ENCODE results near the gene PKD1.

PKD1 gene

DNA sequence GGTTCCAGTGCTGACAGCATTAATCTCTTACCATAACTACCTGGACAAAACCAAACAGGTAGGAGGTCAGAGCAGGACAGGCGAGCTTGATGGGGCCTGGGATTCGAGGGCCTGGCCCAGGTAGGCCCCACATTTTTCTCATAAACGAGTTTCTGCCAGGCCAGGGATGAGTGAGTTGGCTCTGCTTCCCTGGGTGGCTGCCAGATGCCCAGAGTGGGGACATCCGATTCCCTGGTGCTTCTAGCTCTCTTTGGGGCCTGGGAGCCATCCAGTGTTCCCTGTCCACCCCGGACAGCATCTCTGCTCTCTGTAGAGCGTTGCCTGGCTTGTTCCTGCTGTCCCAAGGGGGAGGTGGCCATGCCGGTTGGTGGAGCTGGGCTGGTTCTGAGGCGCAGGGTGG lies 62.8 kb downstream of the PKD1 start:
- no peaks in the 10 kb centered on the region for H3K27me3 ChIP-seq (ENCODE audit: control insufficient read depth in 1 of 2, insufficient read depth in 1 of 2, low read length in 2 of 2)
- H3K79me1 ChIP-seq (replicated peaks; ENCODE audit: low read length, poor library complexity, severe bottlenecking) = peaks cover 29% of the 10 kb centered on the region
- H2AK5ac ChIP-seq (ENCODE audit: low read length, severe bottlenecking) = no peak overlapping the region
- H3K4me2 ChIP-seq (ENCODE audit: low read length, poor library complexity, severe bottlenecking) = no peak overlapping the region
- no peak overlapping the region for H2BK15ac ChIP-seq (ENCODE audit: low read depth, poor library complexity, severe bottlenecking)
- no peak overlapping the region for H2BK12ac ChIP-seq (ENCODE audit: low read length in 2 of 2)
- no peak overlapping the region for H4K8ac ChIP-seq (ENCODE audit: low read length)
- no peak overlapping the region for H2BK120ac ChIP-seq (ENCODE audit: low read depth, low read length)
- no peak overlapping the region for H2BK5ac ChIP-seq (ENCODE audit: low read depth, low read length, poor library complexity, severe bottlenecking)
- no peak overlapping the region for H2AFZ ChIP-seq (ENCODE audit: low read depth, low read length)
- no peak overlapping the region for H3K9ac ChIP-seq (ENCODE audit: low read length)
- no peak for DNase-seq
- no peaks in the 10 kb centered on the region for H3K9me3 ChIP-seq (ENCODE audit: control insufficient read depth, low read length)
- no peak overlapping the region for H3K4me3 ChIP-seq (ENCODE audit: insufficient read depth in 1 of 2, low read depth in 1 of 2, low read length in 2 of 2)
- peaks cover 69 to 89% of the 10 kb centered on the region in 2 experiments for H3K36me3 ChIP-seq (ENCODE audit: control insufficient read depth in 1 of 2, insufficient read depth in 2 of 2, low read depth in 1 of 2, low read length in 2 of 2)
- no peak overlapping the region for H3K14ac ChIP-seq (ENCODE audit: low read length in 2 of 2)
- peaks cover 2% of the 10 kb centered on the region for H3K4me1 ChIP-seq (ENCODE audit: control insufficient read depth, insufficient read depth, low read depth, low read length)
- no peak overlapping the region for H4K91ac ChIP-seq (ENCODE audit: low read length)
- no peak overlapping the region for H3K23ac ChIP-seq (ENCODE audit: low read length in 2 of 2)
- no peak overlapping the region for H3K4ac ChIP-seq (ENCODE audit: low read depth in 1 of 2, low read length in 2 of 2)
- H3K18ac ChIP-seq (ENCODE audit: low read depth in 1 of 2, low read length in 2 of 2) = no peak overlapping the region
- no peak overlapping the region for H3K27ac ChIP-seq (ENCODE audit: low read length, poor library complexity, severe bottlenecking)
- 94% methylated on average over 8 of the region's 8 CpGs for WGBS

DNA sequence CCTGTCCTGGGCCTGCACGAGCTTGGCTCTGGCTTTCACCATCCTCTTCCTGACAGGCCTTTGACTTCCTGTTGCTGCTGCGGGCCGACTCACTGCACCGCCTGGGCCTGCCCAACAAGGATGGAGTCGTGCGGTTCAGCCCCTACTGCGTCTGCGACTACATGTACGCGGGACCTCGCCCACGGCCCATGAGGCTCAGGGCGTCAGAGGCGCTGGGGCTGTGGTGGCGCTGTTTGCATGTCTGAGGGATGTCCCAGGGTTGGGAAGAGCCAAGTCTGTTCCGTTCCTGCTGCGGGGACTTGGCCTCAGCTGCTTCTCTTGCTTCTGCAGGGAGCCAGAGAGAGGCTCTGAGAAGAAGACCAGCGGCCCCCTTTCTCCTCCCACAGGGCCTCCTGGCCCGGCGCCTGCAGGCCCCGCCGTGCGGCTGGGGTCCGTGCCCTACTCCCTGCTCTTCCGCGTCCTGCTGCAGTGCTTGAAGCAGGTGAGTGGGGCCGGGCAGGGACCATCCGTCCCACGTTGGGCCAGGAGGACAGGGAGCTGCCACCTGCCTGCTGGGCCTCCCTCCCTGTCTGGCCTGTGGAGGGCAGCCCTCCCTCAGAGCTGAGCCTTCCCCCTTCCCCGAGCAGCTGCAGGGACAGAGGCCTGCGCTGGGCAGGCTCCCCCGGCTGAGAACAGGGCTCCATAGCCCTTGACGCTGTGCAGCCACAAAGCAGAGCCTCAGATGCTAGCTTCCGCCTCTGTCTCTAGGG lies 64.1 kb downstream of the PKD1 start:
- Histone ChIP-seq H3K27me3 (ENCODE audit: control insufficient read depth in 1 of 2, insufficient read depth in 1 of 2, low read length in 2 of 2) (no peaks in the 10 kb centered on the region), H2BK5ac (ENCODE audit: low read depth, low read length, poor library complexity, severe bottlenecking) (no peak overlapping the region), H3K18ac (ENCODE audit: low read depth in 1 of 2, low read length in 2 of 2) (no peak overlapping the region), H3K79me1 (replicated peaks; ENCODE audit: low read length, poor library complexity, severe bottlenecking) (peaks cover 23% of the 10 kb centered on the region), H4K8ac (ENCODE audit: low read length) (no peak overlapping the region), H3K4me3 (ENCODE audit: insufficient read depth in 1 of 2, low read depth in 1 of 2, low read length in 2 of 2) (no peak overlapping the region), H3K4me2 (ENCODE audit: low read length, poor library complexity, severe bottlenecking) (no peak overlapping the region), H3K4me1 (ENCODE audit: control insufficient read depth, insufficient read depth, low read depth, low read length) (peaks cover 2% of the 10 kb centered on the region), H2AK5ac (ENCODE audit: low read length, severe bottlenecking) (no peak overlapping the region), H2AFZ (ENCODE audit: low read depth, low read length) (no peak overlapping the region), H4K91ac (ENCODE audit: low read length) (no peak overlapping the region), H2BK15ac (ENCODE audit: low read depth, poor library complexity, severe bottlenecking) (no peak overlapping the region), H3K36me3 (ENCODE audit: control insufficient read depth in 1 of 2, insufficient read depth in 2 of 2, low read depth in 1 of 2, low read length in 2 of 2) (peaks cover 79 to 88% of the 10 kb centered on the region in 2 experiments), H3K27ac (ENCODE audit: low read length, poor library complexity, severe bottlenecking) (no peak overlapping the region), H3K14ac (ENCODE audit: low read length in 2 of 2) (no peak overlapping the region), H3K9me3 (ENCODE audit: control insufficient read depth, low read length) (no peaks in the 10 kb centered on the region), H3K23ac (ENCODE audit: low read length in 2 of 2) (no peak overlapping the region), H3K4ac (ENCODE audit: low read depth in 1 of 2, low read length in 2 of 2) (no peak overlapping the region), H2BK12ac (ENCODE audit: low read length in 2 of 2) (no peak overlapping the region), H2BK120ac (ENCODE audit: low read depth, low read length) (no peak overlapping the region), H3K9ac (ENCODE audit: low read length) (no peak overlapping the region)
- DNase-seq = no peak
- WGBS = 91% methylated on average over 34 of the region's 34 CpGs

DNA sequence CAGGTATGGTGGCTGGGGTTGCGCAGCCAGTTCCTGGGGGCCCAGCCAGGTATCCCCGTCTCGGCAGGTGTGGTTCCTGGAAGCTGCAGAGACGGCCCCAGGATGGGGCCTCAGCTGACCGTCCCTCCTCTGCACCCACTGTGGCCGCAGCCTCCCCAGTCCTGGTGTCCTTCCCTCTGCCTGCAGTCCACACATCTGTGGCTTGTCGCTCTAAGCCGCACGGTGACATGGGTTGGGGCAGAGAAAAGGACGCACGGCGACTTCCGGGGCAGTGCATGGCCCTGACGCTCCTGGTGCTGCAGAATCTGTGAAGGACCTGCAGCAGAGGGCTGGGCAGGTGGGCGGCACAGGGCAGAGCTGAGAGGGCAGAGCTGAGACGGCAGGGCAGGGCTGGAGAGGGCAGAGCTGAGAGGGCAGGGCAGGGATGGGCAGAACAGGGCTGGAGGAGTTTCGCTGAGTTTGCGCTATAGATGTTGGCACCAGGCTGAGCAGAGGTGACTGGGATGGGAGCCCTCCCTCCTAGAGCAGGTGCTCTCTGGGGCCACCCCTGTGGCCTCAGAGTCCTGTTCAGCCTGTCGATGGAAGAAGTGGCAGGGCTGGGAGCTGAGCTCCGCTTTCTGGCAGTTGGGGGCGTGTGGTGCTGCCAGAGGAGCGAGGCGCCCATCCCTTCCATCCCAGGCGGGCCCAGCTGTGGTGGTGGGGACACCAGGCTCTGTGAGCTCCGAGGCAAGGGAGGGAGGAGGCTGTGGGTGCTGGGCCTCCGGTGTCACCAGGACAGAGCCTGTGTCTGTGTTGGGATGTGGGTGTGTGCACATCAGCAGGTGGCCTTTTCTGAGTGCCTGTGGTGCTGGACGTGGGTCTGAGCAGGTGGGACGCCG lies 64.9 kb downstream of the PKD1 start:
- peaks cover 2% of the 10 kb centered on the region for H3K4me1 ChIP-seq (ENCODE audit: control insufficient read depth, insufficient read depth, low read depth, low read length)
- WGBS = 95% methylated on average over 29 of the region's 29 CpGs
- no peak overlapping the region for H3K18ac ChIP-seq (ENCODE audit: low read depth in 1 of 2, low read length in 2 of 2)
- peaks cover 79 to 88% of the 10 kb centered on the region in 2 experiments for H3K36me3 ChIP-seq (ENCODE audit: control insufficient read depth in 1 of 2, insufficient read depth in 2 of 2, low read depth in 1 of 2, low read length in 2 of 2)
- H2BK12ac ChIP-seq (ENCODE audit: low read length in 2 of 2) = no peak overlapping the region
- H3K4me3 ChIP-seq (ENCODE audit: insufficient read depth in 1 of 2, low read depth in 1 of 2, low read length in 2 of 2) = no peak overlapping the region
- H4K91ac ChIP-seq (ENCODE audit: low read length) = peak overlapping the region; percentile 22
- no peak overlapping the region for H2BK120ac ChIP-seq (ENCODE audit: low read depth, low read length)
- H2BK5ac ChIP-seq (ENCODE audit: low read depth, low read length, poor library complexity, severe bottlenecking) = no peak overlapping the region
- no peak overlapping the region for H3K14ac ChIP-seq (ENCODE audit: low read length in 2 of 2)
- H4K8ac ChIP-seq (ENCODE audit: low read length) = no peak overlapping the region
- no peak overlapping the region for H3K23ac ChIP-seq (ENCODE audit: low read length in 2 of 2)
- no peaks in the 10 kb centered on the region for H3K9me3 ChIP-seq (ENCODE audit: control insufficient read depth, low read length)
- H2BK15ac ChIP-seq (ENCODE audit: low read depth, poor library complexity, severe bottlenecking) = no peak overlapping the region
- H3K9ac ChIP-seq (ENCODE audit: low read length) = no peak overlapping the region
- peaks cover 22% of the 10 kb centered on the region for H3K79me1 ChIP-seq (replicated peaks; ENCODE audit: low read length, poor library complexity, severe bottlenecking)
- no peak overlapping the region for H3K4me2 ChIP-seq (ENCODE audit: low read length, poor library complexity, severe bottlenecking)
- no peak overlapping the region for H2AFZ ChIP-seq (ENCODE audit: low read depth, low read length)
- no peak overlapping the region for H3K4ac ChIP-seq (ENCODE audit: low read depth in 1 of 2, low read length in 2 of 2)
- no peaks in the 10 kb centered on the region for H3K27me3 ChIP-seq (ENCODE audit: control insufficient read depth in 1 of 2, insufficient read depth in 1 of 2, low read length in 2 of 2)
- no peak for DNase-seq
- H3K27ac ChIP-seq (ENCODE audit: low read length, poor library complexity, severe bottlenecking) = no peak overlapping the region
- no peak overlapping the region for H2AK5ac ChIP-seq (ENCODE audit: low read length, severe bottlenecking)

DNA sequence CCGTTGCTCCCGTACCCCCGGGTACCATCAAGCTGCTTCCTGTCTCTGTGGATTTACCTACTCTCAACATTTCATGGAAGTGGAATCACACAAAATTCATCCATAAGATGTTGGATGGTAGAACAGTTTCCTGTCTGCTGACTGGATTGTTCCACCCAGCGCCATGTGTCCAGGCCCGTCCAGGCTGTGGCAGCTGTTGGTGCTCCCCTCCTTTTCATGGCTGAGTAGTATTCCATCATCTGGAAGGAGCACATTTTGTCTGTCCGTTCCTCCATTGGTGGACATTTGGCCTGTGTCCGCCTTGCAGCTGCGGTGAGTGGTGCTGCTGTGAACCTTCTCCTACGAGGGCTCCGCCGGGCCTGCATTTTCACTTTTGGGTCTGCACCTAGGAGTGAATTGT lies 69.6 kb downstream of the PKD1 start:
- Histone ChIP-seq H4K91ac (ENCODE audit: low read length) (no peak overlapping the region), H3K36me3 (ENCODE audit: control insufficient read depth in 1 of 2, insufficient read depth in 2 of 2, low read depth in 1 of 2, low read length in 2 of 2) (peaks cover 72 to 84% of the 10 kb centered on the region in 2 experiments), H3K27me3 (ENCODE audit: control insufficient read depth in 1 of 2, insufficient read depth in 1 of 2, low read length in 2 of 2) (no peaks in the 10 kb centered on the region), H2BK120ac (ENCODE audit: low read depth, low read length) (no peak overlapping the region), H3K9ac (ENCODE audit: low read length) (no peak overlapping the region), H3K4ac (ENCODE audit: low read depth in 1 of 2, low read length in 2 of 2) (no peak overlapping the region), H3K4me2 (ENCODE audit: low read length, poor library complexity, severe bottlenecking) (no peak overlapping the region), H3K14ac (ENCODE audit: low read length in 2 of 2) (no peak overlapping the region), H2AK5ac (ENCODE audit: low read length, severe bottlenecking) (no peak overlapping the region), H2AFZ (ENCODE audit: low read depth, low read length) (no peak overlapping the region), H3K4me1 (ENCODE audit: control insufficient read depth, insufficient read depth, low read depth, low read length) (peaks cover 11% of the 10 kb centered on the region), H3K79me1 (replicated peaks; ENCODE audit: low read length, poor library complexity, severe bottlenecking) (peaks cover 19% of the 10 kb centered on the region), H2BK15ac (ENCODE audit: low read depth, poor library complexity, severe bottlenecking) (no peak overlapping the region), H3K23ac (ENCODE audit: low read length in 2 of 2) (no peak overlapping the region), H2BK5ac (ENCODE audit: low read depth, low read length, poor library complexity, severe bottlenecking) (no peak overlapping the region), H2BK12ac (ENCODE audit: low read length in 2 of 2) (no peak overlapping the region), H3K9me3 (ENCODE audit: control insufficient read depth, low read length) (no peaks in the 10 kb centered on the region), H3K4me3 (ENCODE audit: insufficient read depth in 1 of 2, low read depth in 1 of 2, low read length in 2 of 2) (no peak overlapping the region), H3K18ac (ENCODE audit: low read depth in 1 of 2, low read length in 2 of 2) (no peak overlapping the region), H3K27ac (ENCODE audit: low read length, poor library complexity, severe bottlenecking) (no peak overlapping the region), H4K8ac (ENCODE audit: low read length) (no peak overlapping the region)
- no peak for DNase-seq
- WGBS = 98% methylated on average over 11 of the region's 11 CpGs

All from mesenchymal stem cell (in vitro differentiated cells and primary cell).